Measurements from ENCODE around the gene IL24. TPM values are rescaled to one million over a fixed set of nuclear protein-coding genes. Genes with fewer than 3 reads are reported as not detected.

The IL24 gene
- total RNA-seq, 1 donor from 2014 or later = 5.1 TPM

GRCh38 chr1:206931709-206932108 is 34.5 kb downstream of the IL24 start:
- no peak for DNase-seq
- no peak overlapping the region for H3K4me3 Mint-ChIP-seq
- no peaks in the 10 kb centered on the region for H3K9me3 Mint-ChIP-seq
- H3K36me3 Mint-ChIP-seq (ENCODE audit: low read depth) = no peaks in the 10 kb centered on the region
- peaks cover 1% of the 10 kb centered on the region for H3K27me3 Mint-ChIP-seq
- intact Hi-C loops (cut with micrococcal nuclease) = no loop called here
- no peak overlapping the region for H3K27ac Mint-ChIP-seq
- H3K4me1 Mint-ChIP-seq = peaks cover 9% of the 10 kb centered on the region

GRCh38 chr1:206932177-206932576 is 34.9 kb downstream of the IL24 start:
- intact Hi-C loops (cut with micrococcal nuclease) = no loop called here
- Mint-ChIP-seq H3K27me3 (peaks cover 1% of the 10 kb centered on the region), H3K36me3 (ENCODE audit: low read depth) (no peaks in the 10 kb centered on the region), H3K4me1 (peaks cover 9% of the 10 kb centered on the region), H3K27ac (no peak overlapping the region), H3K4me3 (no peak overlapping the region), H3K9me3 (no peaks in the 10 kb centered on the region)
- no peak for DNase-seq

- no peak overlapping the region for H3K27ac Mint-ChIP-seq
- peaks cover 9% of the 10 kb centered on the region for H3K4me1 Mint-ChIP-seq
- peaks cover 1% of the 10 kb centered on the region for H3K27me3 Mint-ChIP-seq
- no peak overlapping the region for H3K4me3 Mint-ChIP-seq
- peak; percentile 90 for DNase-seq
- H3K36me3 Mint-ChIP-seq (ENCODE audit: low read depth) = no peaks in the 10 kb centered on the region
- intact Hi-C loops (cut with micrococcal nuclease) = no loop called here
- H3K9me3 Mint-ChIP-seq = no peaks in the 10 kb centered on the region
These were observed 36.2 kb downstream of the IL24 start for GRCh38 chr1:206933333-206933945.

GRCh38 chr1:206935491-206936067 is 38.3 kb downstream of the IL24 start:
- Mint-ChIP-seq H3K27ac (no peak overlapping the region), H3K9me3 (no peaks in the 10 kb centered on the region), H3K27me3 (peaks cover 1% of the 10 kb centered on the region), H3K4me1 (peaks cover 2% of the 10 kb centered on the region), H3K4me3 (no peak overlapping the region), H3K36me3 (ENCODE audit: low read depth) (no peaks in the 10 kb centered on the region)
- DNase-seq = peak; percentile 85
- intact Hi-C loops (cut with micrococcal nuclease) = loop anchor here (1.0 kb wide), 1 partner anchor 47 kb away; no protein-coding TSS in a partner anchor

GRCh38 chr1:206937425-206937824 is 40.2 kb downstream of the IL24 start:
- no peaks in the 10 kb centered on the region for H3K9me3 Mint-ChIP-seq
- H3K4me3 Mint-ChIP-seq = no peak overlapping the region
- DNase-seq = no peak
- H3K27ac Mint-ChIP-seq = no peak overlapping the region
- H3K27me3 Mint-ChIP-seq = peaks cover 3% of the 10 kb centered on the region
- no peaks in the 10 kb centered on the region for H3K4me1 Mint-ChIP-seq
- intact Hi-C loops (cut with micrococcal nuclease) = no loop called here
- H3K36me3 Mint-ChIP-seq (ENCODE audit: low read depth) = no peaks in the 10 kb centered on the region

GRCh38 chr1:206939131-206939530 is 41.9 kb downstream of the IL24 start:
- intact Hi-C loops (cut with micrococcal nuclease) = no loop called here
- H3K27ac Mint-ChIP-seq = no peak overlapping the region
- H3K4me3 Mint-ChIP-seq = no peak overlapping the region
- no peaks in the 10 kb centered on the region for H3K36me3 Mint-ChIP-seq (ENCODE audit: low read depth)
- DNase-seq = no peak
- peaks cover 11% of the 10 kb centered on the region for H3K27me3 Mint-ChIP-seq
- H3K4me1 Mint-ChIP-seq = no peaks in the 10 kb centered on the region
- H3K9me3 Mint-ChIP-seq = no peaks in the 10 kb centered on the region

GRCh38 chr1:206939841-206940587 is 42.8 kb downstream of the IL24 start:
- Mint-ChIP-seq H3K4me3 (no peak overlapping the region), H3K4me1 (no peaks in the 10 kb centered on the region), H3K9me3 (no peaks in the 10 kb centered on the region), H3K36me3 (ENCODE audit: low read depth) (no peaks in the 10 kb centered on the region), H3K27me3 (peaks cover 17% of the 10 kb centered on the region), H3K27ac (no peak overlapping the region)
- intact Hi-C loops (cut with micrococcal nuclease) = no loop called here
- no peak for DNase-seq

GRCh38 chr1:206940588-206940936 is 43.3 kb downstream of the IL24 start:
- Mint-ChIP-seq H3K27ac (no peak overlapping the region), H3K36me3 (ENCODE audit: low read depth) (no peaks in the 10 kb centered on the region), H3K9me3 (no peaks in the 10 kb centered on the region), H3K4me1 (no peaks in the 10 kb centered on the region), H3K27me3 (peaks cover 22% of the 10 kb centered on the region), H3K4me3 (no peak overlapping the region)
- intact Hi-C loops (cut with micrococcal nuclease) = no loop called here
- DNase-seq = no peak

- intact Hi-C loops (cut with micrococcal nuclease) = no loop called here
These were observed 44.6 kb downstream of the IL24 start for GRCh38 chr1:206941766-206942418.

GRCh38 chr1:206944703-206945102 is 47.5 kb downstream of the IL24 start:
- H3K4me3 Mint-ChIP-seq = no peak overlapping the region

More at GRCh38 chr1:206941766-206942418, 44.6 kb downstream of the IL24 start:
- Mint-ChIP-seq H3K27me3 (peaks cover 26% of the 10 kb centered on the region), H3K36me3 (ENCODE audit: low read depth) (no peaks in the 10 kb centered on the region), H3K4me1 (no peaks in the 10 kb centered on the region), H3K4me3 (no peak overlapping the region), H3K9me3 (no peaks in the 10 kb centered on the region), H3K27ac (no peak overlapping the region)
- no peak for DNase-seq

GRCh38 chr1:206945779-206946178 is 48.5 kb downstream of the IL24 start:
- Mint-ChIP-seq H3K9me3 (peaks cover 5% of the 10 kb centered on the region), H3K36me3 (ENCODE audit: low read depth) (no peaks in the 10 kb centered on the region), H3K27ac (no peak overlapping the region), H3K4me3 (no peak overlapping the region), H3K4me1 (no peaks in the 10 kb centered on the region), H3K27me3 (peaks cover 32% of the 10 kb centered on the region)
- no peak for DNase-seq
- intact Hi-C loops (cut with micrococcal nuclease) = no loop called here

More at GRCh38 chr1:206944703-206945102, 47.5 kb downstream of the IL24 start:
- DNase-seq = no peak
- H3K4me1 Mint-ChIP-seq = no peaks in the 10 kb centered on the region
- H3K36me3 Mint-ChIP-seq (ENCODE audit: low read depth) = no peaks in the 10 kb centered on the region
- H3K9me3 Mint-ChIP-seq = no peaks in the 10 kb centered on the region
- no peak overlapping the region for H3K27ac Mint-ChIP-seq
- H3K27me3 Mint-ChIP-seq = peaks cover 32% of the 10 kb centered on the region
- intact Hi-C loops (cut with micrococcal nuclease) = no loop called here

- Mint-ChIP-seq H3K4me3 (no peak within 1 kb of the TSS), H3K27me3 (peaks cover 32% of the 10 kb centered on the region)
- intact Hi-C loops (cut with micrococcal nuclease) = no loop called here
These were observed 49.0 kb downstream of the IL24 start, which contains the start of gene PIGR for GRCh38 chr1:206946261-206946660. TSS of gene PIGR (minus strand) at chr1:206946466. CDS start at chr1:206940531, 5,935 bp downstream.

GRCh38 chr1:206947255-206947654 is 50.0 kb downstream of the IL24 start:
- Mint-ChIP-seq H3K27ac (no peak overlapping the region), H3K4me3 (no peak overlapping the region), H3K36me3 (ENCODE audit: low read depth) (no peaks in the 10 kb centered on the region), H3K27me3 (peaks cover 32% of the 10 kb centered on the region), H3K9me3 (peaks cover 5% of the 10 kb centered on the region), H3K4me1 (peaks cover 3% of the 10 kb centered on the region)
- intact Hi-C loops (cut with micrococcal nuclease) = no loop called here
- no peak for DNase-seq

More at GRCh38 chr1:206946261-206946660, 49.0 kb downstream of the IL24 start, which contains the start of gene PIGR:
- no peaks in the 10 kb centered on the region for H3K4me1 Mint-ChIP-seq
- H3K27ac Mint-ChIP-seq = no peak within 1 kb of the TSS
- no peaks in the 10 kb centered on the region for H3K36me3 Mint-ChIP-seq (ENCODE audit: low read depth)
- peaks cover 5% of the 10 kb centered on the region for H3K9me3 Mint-ChIP-seq
- no peak for DNase-seq

GRCh38 chr1:206949208-206949607 is 52.0 kb downstream of the IL24 start:
- no peak for DNase-seq
- H3K27ac Mint-ChIP-seq = no peak overlapping the region
- peaks cover 5% of the 10 kb centered on the region for H3K9me3 Mint-ChIP-seq
- intact Hi-C loops (cut with micrococcal nuclease) = no loop called here
- H3K36me3 Mint-ChIP-seq (ENCODE audit: low read depth) = no peaks in the 10 kb centered on the region
- H3K4me1 Mint-ChIP-seq = peaks cover 5% of the 10 kb centered on the region
- H3K4me3 Mint-ChIP-seq = no peak overlapping the region
- H3K27me3 Mint-ChIP-seq = peaks cover 22% of the 10 kb centered on the region
